Stimulated activated CD4-positive, alpha-beta T cell treated with anti-CD3 and anti-CD28 coated beads, Interleukin-15, amount 100 ng/mL, for 1 hour (primary cell): ENCODE measurements around the gene HYPK.
"Not testable (repeated sequence)": the region's sequence is repeated elsewhere in the genome, so short reads cannot be mapped to it uniquely, and the experiment has no call there.

Source experiments
- DNase-seq, 2 donors: peaks; one replicate each; pipeline ENCODE4 v3.0.0-alpha.2; 2020; ENCODE audit warnings: low read depth in 1 of 2, low spot score in 1 of 2

The HYPK gene

GRCh38 chr15:43795197-43795596, 5.2 kb upstream of the HYPK start:
- no peak for DNase-seq

- no peak for DNase-seq
These were observed 4.4 kb upstream of the HYPK start for GRCh38 chr15:43795997-43796396.

DNA sequence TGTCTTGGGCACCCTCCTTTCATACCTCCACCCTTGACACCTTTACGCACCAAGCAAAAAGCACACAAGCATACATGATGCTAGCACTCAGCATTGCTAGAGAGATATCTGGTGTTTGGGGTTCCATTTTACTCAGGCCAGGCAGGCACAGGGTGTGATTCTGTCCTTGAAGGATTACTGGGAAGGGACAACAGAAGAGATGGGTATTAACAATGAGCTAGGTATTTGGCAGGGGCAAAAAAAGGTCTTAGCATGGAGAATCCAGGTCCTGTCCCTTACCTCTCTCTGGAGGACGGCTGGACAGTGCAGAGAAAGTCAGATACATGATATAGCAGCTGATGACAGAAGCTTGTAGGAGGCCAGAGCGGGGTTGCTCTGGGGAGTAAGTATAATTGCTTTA, 3.8 kb upstream of the HYPK start:
- no peak for DNase-seq

DNA sequence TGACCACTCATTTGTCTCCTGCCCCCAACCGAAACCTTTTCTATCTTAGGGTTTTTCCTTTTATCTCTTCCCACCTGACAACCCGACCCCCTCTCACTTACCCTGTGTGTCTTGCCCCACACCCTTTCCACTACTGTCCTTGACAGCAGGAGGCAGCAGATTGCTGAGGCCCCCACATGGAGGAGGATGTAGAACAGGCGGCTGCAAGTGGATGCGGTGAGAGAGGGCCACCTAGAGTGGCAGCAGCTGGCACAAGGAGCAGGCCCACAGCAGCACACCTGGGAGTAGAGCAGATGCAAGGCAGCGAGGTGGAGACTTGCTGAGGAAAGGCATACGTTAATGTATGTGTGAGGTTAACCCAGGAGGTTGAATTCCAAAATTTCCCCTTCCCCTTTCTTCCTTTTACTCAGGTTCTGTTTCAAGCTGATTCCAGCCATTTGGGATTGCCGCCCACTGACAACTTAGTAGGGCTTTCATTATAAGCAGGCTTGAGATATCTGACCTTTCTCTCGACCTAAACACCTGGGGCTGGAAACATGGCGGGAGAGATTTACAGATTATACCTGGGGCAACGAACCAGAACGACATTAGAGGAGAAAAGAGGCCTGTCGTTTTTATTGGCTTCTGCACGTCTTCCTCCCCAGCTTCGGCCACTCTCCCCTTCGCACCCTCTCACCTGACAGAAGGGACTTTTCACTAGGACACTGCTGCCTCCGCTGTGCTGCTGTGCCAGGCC, 1.0 kb upstream of the HYPK start:
- no peak for DNase-seq

- DNase-seq = no peak
These were observed 484 bp upstream of the HYPK start, which contains the start of gene SERINC4 for GRCh38 chr15:43799945-43800285. TSS of gene SERINC4 (minus strand) at chr15:43800220. CDS start at chr15:43799986, 234 bp downstream.

DNA sequence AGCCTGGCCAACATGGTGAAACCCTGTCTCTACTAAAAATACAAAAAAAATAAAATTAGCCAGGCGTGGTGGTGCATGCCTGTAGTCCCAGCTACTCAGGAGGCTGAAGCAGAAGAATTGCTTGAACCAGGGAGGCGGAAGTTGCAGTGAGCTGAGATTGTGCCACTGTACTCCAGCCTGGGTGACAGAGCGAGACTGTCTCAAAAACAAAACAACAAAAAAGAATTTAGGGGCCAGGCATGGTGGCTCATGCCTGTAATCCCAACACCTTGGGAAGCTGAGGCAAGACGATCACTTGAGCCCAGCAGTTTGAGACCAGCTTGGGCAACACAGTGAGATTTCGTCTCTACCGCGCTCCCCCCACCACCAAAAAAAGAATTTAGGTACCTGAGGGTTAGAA, 2.3 kb downstream of the HYPK start:
- not testable (repeated sequence) for DNase-seq

GRCh38 chr15:43808435-43808950, 8.1 kb downstream of the HYPK start:
- no peak for DNase-seq

DNA sequence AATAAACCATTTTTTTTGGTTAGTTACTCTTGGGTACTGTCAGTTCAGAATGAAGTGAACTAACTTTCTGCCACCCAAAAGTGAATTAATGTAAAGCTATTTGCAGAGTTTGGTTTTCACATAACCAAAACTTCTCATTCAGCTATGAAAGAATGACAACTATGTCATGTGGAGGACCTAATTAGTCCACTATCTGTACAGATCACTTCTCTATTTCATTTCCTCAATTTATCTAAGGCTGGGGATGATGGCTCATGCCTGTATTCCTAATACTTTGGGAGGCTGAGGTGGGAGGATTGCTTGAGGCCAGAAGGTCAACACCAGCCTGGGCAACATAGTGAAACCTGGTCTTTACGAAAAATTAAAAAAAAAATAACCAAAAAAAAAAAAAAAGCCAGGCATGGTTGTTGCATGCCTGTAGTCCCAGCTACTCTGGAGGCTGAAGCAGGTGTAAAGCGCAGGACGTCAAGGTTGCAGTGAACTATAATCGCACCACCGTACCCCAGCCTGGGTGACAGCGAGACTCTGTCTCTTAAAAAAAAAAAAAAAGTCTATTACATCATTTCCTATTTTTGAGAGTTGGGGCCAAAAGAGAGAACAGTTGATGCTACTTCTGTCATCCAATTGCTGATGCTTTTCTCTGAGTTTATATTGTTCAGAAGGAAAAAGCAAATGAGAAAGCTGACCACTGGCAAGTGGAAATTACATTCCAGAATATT, 8.7 kb downstream of the HYPK start:
- no peak for DNase-seq

DNA sequence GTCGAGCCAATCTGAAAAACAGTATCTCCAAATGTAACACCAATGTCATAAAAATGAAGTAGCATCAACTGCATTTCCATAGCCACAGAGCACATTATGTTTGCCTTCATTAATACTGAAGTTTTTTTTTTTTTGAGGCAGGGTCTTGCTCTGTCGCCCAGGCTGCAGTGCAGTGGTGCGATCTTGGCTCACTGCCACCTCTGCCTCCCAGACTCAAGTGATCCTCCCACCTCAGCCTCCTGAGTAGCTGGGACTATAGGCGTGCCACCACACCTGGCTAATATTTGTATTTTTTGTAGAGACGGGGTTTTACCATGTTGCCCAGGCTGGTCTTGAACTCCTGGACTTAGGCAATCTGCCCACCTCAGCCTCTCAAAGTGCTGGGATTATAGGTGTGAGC, 14.7 kb downstream of the HYPK start:
- not testable (repeated sequence) for DNase-seq

DNA sequence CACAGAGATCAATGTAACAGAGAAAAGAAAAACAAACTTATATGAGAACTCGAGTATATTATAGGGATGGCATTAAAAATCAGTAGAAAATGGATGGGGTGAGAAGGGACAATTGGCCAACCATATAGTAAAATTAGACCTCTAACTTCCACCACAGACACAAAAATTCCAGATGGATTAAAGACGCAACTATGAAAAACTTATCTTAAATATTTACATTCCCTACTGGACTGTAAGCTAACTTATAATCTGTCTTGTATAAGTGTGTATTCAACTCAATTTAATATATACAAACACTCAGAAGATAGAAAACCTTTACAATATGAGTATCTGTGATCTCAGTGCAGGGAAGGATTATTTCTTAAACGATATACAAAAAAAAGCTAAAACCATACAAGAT, 21.1 kb downstream of the HYPK start:
- no peak for DNase-seq

DNA sequence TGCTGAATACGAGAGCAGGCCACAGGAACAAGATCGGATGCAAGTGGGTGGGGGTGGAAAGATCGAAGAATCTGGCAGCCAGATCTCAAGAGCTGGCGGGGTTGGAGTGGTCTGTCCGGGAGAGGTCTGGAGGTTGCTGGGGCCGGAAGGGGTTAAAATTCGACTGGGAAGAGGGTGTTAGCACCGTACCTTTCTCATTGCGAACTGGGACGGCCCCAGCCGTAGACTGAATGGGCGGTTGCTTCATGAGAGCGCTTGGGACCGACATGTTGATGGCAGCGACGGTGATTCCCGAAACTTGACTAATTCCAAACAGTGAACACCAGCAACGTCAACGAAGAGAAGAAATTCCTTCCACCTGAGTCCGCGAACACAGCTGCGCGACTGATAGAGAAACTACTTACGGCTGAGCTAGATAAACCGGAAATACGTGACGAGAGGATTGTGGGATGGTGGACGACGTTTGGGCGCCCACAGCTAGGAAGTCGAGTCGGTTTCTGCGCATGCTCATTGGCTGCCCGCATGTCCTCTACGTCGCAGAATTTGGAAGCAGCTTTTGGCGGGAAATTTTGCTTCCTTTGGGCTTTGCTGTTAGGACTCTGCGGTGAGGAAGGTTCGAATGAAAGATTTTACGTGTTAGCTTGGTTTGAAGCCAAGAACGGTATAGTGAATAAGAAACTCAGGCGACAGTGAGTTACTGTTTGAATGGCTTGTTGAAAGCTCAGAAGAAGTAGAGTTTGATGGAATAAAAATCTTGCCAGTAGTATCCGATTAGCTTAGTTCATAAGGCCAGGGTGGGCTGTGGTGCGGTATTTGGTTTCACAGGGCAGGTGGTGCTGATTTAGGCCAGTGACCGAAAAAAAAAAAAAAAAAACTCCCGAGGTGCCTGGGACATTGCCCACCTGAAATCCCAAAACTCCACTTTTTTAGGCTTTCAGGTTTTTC, 24.2 kb downstream of the HYPK start, which contains the start of gene MFAP1:
Gene MFAP1 (minus strand): TSS at position 389 of the 945 bp plus-strand sequence. CDS start 121 bp downstream, at position 268.
- peak; percentile 75 to 79 for DNase-seq

GRCh38 chr15:43825305-43825704, 24.9 kb downstream of the HYPK start:
- not testable (repeated sequence) for DNase-seq

DNA sequence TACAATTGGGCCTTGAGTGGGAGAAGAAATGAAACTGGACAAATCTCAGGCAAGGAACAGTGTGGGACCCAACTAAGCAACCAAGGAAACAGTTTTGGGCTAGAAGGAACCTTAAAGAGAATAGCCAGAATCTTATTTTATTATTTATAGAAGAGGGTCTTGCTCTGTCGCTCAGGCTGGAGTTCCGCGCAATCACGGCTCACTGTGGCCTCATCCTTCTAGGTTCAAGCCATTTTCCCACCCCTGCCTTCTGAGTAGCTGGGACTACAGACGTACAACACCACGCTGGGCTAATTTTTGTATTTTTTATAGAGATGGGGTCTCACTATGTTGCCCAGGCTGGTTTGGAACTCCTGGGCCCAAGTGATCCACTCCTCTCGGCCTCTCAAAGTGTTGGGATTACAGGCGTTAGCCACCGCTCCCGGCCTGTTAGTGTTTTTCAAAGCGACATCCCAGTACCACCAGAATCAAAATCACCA, 25.7 kb downstream of the HYPK start:
- DNase-seq = no peak

DNA sequence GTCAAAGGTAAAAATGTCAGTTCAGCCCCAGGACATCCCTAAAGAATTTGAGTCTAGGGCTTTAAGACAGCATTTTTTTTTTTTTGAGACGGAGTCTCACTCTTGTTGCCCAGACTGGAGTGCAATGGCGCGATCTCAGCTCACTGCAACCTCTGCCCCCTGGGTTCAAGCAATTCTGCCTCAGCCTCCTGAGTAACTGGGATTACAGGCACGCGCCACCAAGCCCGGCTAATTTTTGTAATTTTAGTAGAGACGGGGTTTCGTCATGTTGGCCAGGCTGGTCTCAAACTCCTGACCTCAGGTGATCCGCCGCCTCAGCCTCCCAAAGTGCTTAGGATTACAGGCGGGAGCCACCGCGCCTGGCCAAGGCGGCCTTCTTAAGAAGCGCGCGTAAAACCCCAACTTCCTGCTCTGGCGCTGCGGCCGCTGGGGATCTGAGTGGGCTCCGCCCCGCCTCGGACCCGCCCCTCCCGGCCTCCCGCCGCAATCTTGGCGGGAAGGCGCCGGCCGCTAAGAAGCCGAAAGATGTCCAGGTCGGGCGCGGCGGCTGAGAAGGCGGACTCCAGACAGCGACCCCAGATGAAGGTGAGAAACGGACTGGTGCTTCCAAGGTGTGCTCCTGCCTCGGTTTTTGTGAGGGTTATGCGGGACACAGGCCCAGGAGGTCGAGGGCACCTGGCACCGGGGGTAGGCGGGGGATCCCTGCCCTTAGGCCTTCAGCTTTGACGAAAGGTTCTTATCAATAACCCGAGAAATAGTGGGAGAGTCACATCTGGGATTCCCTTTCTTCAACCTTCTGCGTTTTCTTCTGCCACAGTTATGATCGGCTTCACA, 26.3 kb downstream of the HYPK start, which contains the start of gene WDR76:
Gene WDR76 (plus strand): TSS at position 495 of the 834 bp plus-strand sequence. CDS start 31 bp downstream, at position 526.
- DNase-seq = peak; percentile 44 to 62

- DNase-seq = no peak
These were observed 27.8 kb downstream of the HYPK start for GRCh38 chr15:43828061-43828657.

DNA sequence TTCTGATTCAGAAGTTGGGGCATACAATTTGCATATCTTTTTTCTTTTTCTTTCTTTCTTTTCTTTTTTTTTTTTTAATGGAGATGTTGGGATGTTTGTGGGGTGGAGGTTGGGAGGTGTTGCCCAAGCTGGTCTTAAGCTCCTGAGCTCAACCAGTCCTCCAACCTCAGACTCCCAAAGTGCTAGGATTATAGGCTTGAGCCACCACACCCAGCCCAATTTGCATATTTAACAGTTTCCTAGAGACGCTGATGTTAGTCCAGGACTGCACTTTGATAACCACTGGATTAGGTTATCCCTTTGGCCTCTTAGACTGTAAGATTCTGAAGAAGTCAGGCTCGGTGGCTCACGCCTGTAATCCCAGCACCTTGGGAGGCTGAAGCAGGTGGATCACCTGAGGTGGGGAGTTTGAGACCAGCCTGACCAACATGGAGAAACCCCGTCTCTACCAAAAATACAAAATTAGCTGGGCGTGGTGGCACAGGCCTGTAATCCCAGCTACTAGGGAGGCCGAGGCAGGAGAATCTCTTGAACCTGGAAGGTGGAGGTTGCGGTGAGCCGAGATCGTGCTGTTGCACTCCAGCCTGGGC, 29.6 kb downstream of the HYPK start:
- DNase-seq = not testable (repeated sequence)

GRCh38 chr15:43830691-43831275, 30.4 kb downstream of the HYPK start:
- DNase-seq = not testable (repeated sequence)

- DNase-seq = not testable (repeated sequence)
These were observed 31.2 kb downstream of the HYPK start for GRCh38 chr15:43831519-43832052.
